Measurements from ENCODE around the gene SCARB1. TPM values are rescaled to one million over a fixed set of nuclear protein-coding genes. Genes with fewer than 3 reads are reported as not detected.

SCARB1 gene
- total and polyA plus RNA-seq, 9 donors: 20.8 to 1,262 (median 81.7) TPM

DNA sequence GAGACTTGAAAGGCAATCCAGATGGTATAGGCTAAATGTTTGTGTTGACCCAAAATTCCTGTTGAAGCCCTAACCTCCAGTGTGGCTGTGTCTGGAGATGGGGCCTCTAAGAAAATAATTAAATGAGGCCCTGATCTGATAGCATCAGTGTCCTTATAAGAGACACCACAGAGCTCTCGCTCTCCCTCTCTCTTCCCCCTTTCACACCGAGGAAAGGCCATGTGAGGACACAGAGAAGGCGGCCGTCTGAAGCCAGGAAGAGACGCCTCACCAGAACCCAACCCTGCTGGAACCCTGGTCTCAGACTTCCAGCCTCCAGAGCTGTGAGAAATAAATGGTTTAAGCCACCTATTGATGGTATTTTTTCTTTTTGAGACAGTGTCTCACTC lies 87.5 kb downstream of the SCARB1 start:
- peak in 1 of 5 donors; percentile 17 for DNase-seq
- no peak overlapping the region for H3K27ac ChIP-seq
- WGBS, 3 donors: 68 to 83% (median 81%) methylated on average over 5 of the region's 5 CpGs
- intact Hi-C loops (cut with DNase I): loop anchor here in 2 of 4 donors (5.0 to 10.0 kb wide), 2 partner anchors 126 to 129 kb away; no protein-coding TSS in a partner anchor
- no peaks in the 10 kb centered on the region for H3K36me3 ChIP-seq
- H3K4me3 ChIP-seq: no peak overlapping the region
- no peaks in the 10 kb centered on the region for H3K9me3 ChIP-seq
- no peaks in the 10 kb centered on the region for H3K27me3 ChIP-seq
- TF ChIP-seq CTCF (IDR thresholded peaks at IDR 0.05): no peak
- TF ChIP-seq EP300 (IDR thresholded peaks at IDR 0.05): no peak
- TF ChIP-seq POLR2A (IDR thresholded peaks at IDR 0.05): no peak
- H3K4me1 ChIP-seq (ENCODE audit: insufficient read depth): peaks cover 7% of the 10 kb centered on the region

DNA sequence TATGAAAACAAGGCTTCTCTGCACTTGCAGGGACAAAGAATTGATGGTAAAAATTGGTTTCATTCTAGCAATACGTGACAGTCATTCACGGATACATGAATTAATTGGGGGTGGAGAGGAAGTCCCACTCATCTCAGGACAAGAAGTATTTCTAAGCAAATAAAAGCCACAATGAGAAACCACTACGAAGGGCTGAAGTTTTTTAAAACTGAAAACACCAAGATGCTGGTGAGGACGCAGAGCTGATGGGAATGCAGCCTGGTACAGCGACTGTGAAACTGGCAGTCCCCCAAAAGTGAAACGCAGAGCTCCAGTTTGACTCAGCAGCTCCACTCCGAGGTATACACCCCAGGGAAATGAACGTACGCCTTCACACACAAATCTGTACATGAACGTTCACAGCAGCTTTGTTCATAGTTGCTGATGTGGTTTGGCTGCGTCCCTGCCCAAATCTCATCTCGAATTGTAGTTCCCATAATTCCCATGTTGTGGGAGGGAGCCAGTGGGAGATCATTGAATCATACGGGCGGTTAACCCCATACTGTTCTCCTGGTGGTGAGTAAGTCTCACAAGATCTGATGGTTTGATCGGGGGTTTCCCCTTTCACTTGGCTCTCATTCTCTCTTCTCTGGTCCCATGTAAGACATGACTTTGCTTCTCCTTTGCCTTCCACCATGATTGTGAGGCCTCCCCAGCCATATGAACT lies 89.0 kb downstream of the SCARB1 start:
- TF ChIP-seq EP300 (IDR thresholded peaks at IDR 0.05) (no peak), POLR2A (IDR thresholded peaks at IDR 0.05) (no peak), CTCF (IDR thresholded peaks at IDR 0.05) (no peak)
- intact Hi-C loops (cut with DNase I): loop anchor here in 3 of 4 donors (5.0 to 10.0 kb wide), 5 partner anchors 128 to 737 kb away; no protein-coding TSS in a partner anchor
- peaks cover 7% of the 10 kb centered on the region for H3K4me1 ChIP-seq (ENCODE audit: insufficient read depth)
- no peaks in the 10 kb centered on the region for H3K9me3 ChIP-seq
- DNase-seq: peak; percentile 61 to 76 (median 64)
- H3K27ac ChIP-seq: peak overlapping the region in 1 of 2 donors; percentile 50
- peak overlapping the region; percentile 3 for H3K4me3 ChIP-seq
- 11 to 19% (median 16%) methylated on average over 15 of the region's 15 CpGs for WGBS, 3 donors
- H3K27me3 ChIP-seq: no peaks in the 10 kb centered on the region
- no peaks in the 10 kb centered on the region for H3K36me3 ChIP-seq

DNA sequence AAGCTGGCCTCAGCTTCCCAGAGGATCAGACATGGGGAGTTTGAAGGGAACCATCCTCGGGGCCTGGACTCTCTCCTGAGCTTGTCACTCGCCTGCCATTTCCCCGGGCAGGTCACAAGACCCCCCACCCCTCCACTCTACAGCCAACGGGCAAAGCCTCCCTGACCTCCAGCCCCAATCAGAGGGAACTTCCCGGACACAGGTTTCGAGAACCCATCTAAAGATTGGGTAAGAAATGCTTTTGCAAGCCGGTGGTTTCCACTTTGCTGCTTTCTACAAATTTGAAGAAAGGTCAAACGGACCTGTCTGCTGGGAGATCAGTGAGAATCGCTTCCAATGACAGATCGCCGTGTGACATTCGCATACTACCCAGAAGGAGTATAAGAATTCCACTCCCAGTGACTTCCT lies 89.6 kb downstream of the SCARB1 start:
- H3K9me3 ChIP-seq: no peaks in the 10 kb centered on the region
- intact Hi-C loops (cut with DNase I): loop anchor here in 2 of 4 donors (5.0 to 10.0 kb wide), 4 partner anchors 131 to 737 kb away; no protein-coding TSS in a partner anchor
- peaks cover 7% of the 10 kb centered on the region for H3K4me1 ChIP-seq (ENCODE audit: insufficient read depth)
- peak in 1 of 5 donors; percentile 29 for DNase-seq
- H3K27me3 ChIP-seq: no peaks in the 10 kb centered on the region
- WGBS, 3 donors: 40 to 67% (median 48%) methylated on average over 12 of the region's 12 CpGs
- no peak overlapping the region for H3K4me3 ChIP-seq
- peak overlapping the region in 1 of 2 donors; percentile 50 for H3K27ac ChIP-seq
- no peak for TF ChIP-seq EP300 (IDR thresholded peaks at IDR 0.05)
- no peak for TF ChIP-seq CTCF (IDR thresholded peaks at IDR 0.05)
- TF ChIP-seq POLR2A (IDR thresholded peaks at IDR 0.05): no peak
- H3K36me3 ChIP-seq: no peaks in the 10 kb centered on the region

- Histone ChIP-seq H3K36me3 (no peaks in the 10 kb centered on the region), H3K27ac (no peak overlapping the region), H3K4me1 (ENCODE audit: insufficient read depth) (peaks cover 7% of the 10 kb centered on the region), H3K4me3 (no peak overlapping the region), H3K9me3 (no peaks in the 10 kb centered on the region), H3K27me3 (no peaks in the 10 kb centered on the region)
- intact Hi-C loops (cut with DNase I): loop anchor here in 2 of 4 donors (5.0 to 10.0 kb wide), 4 partner anchors 132 to 735 kb away; no protein-coding TSS in a partner anchor
- peak in 1 of 5 donors; percentile 32 for DNase-seq
- WGBS, 3 donors: 55 to 63% (median 56%) methylated on average over 26 of the region's 26 CpGs
- TF ChIP-seq EP300 (IDR thresholded peaks at IDR 0.05): no peak
- TF ChIP-seq POLR2A (IDR thresholded peaks at IDR 0.05): no peak
- TF ChIP-seq CTCF (IDR thresholded peaks at IDR 0.05): no peak
These were observed 91.1 kb downstream of the SCARB1 start for GRCh38 chr12:124772289-124773170.
